ENCODE results near the gene UPK2.
A peak's percentile ranks its signal among the peaks of the same experiment; 100 is the strongest.

The UPK2 gene

GRCh38 chr11:118927554-118928100 lies 28.5 kb upstream of the UPK2 start:
- peaks cover 15% of the 10 kb centered on the region for H3K4me1 ChIP-seq (ENCODE audit: insufficient read depth, insufficient read length)
- peak overlapping the region; percentile 77 for H3K4me3 ChIP-seq (ENCODE audit: insufficient read length, low read depth)
- no peaks in the 10 kb centered on the region for H3K9me3 ChIP-seq (ENCODE audit: insufficient read depth, low read length)
- no peak for TF ChIP-seq SUZ12 (IDR thresholded peaks at IDR 0.05; ENCODE audit: extremely low read depth, insufficient read depth, insufficient read length)
- TF ChIP-seq ZNF274 (IDR thresholded peaks at IDR 0.05; ENCODE audit: low read depth, low read length): no peak
- no peak for TF ChIP-seq YY1 (IDR thresholded peaks at IDR 0.05; ENCODE audit: insufficient read depth, insufficient read length)
- H3K36me3 ChIP-seq (ENCODE audit: insufficient read depth, insufficient read length, low read length): peaks cover 10% of the 10 kb centered on the region
- H3K9ac ChIP-seq (ENCODE audit: insufficient read length, low read depth): peak overlapping the region; percentile 46
- H3K27me3 ChIP-seq (ENCODE audit: insufficient read depth, insufficient read length): peaks cover 21% of the 10 kb centered on the region
- DNase-seq (ENCODE audit: low read depth, low spot score): no peak

GRCh38 chr11:118928101-118928869 lies 27.8 kb upstream of the UPK2 start:
- peak overlapping the region; percentile 77 for H3K4me3 ChIP-seq (ENCODE audit: insufficient read length, low read depth)
- H3K27me3 ChIP-seq (ENCODE audit: insufficient read depth, insufficient read length): peaks cover 21% of the 10 kb centered on the region
- H3K9ac ChIP-seq (ENCODE audit: insufficient read length, low read depth): peak overlapping the region; percentile 82
- H3K9me3 ChIP-seq (ENCODE audit: insufficient read depth, low read length): no peaks in the 10 kb centered on the region
- DNase-seq (ENCODE audit: low read depth, low spot score): no peak
- TF ChIP-seq ZNF274 (IDR thresholded peaks at IDR 0.05; ENCODE audit: low read depth, low read length) (no peak), SUZ12 (IDR thresholded peaks at IDR 0.05; ENCODE audit: extremely low read depth, insufficient read depth, insufficient read length) (no peak), YY1 (IDR thresholded peaks at IDR 0.05; ENCODE audit: insufficient read depth, insufficient read length) (no peak)
- H3K36me3 ChIP-seq (ENCODE audit: insufficient read depth, insufficient read length, low read length): peaks cover 4% of the 10 kb centered on the region
- peaks cover 11% of the 10 kb centered on the region for H3K4me1 ChIP-seq (ENCODE audit: insufficient read depth, insufficient read length)

- TF ChIP-seq ZNF274 (IDR thresholded peaks at IDR 0.05; ENCODE audit: low read depth, low read length): no peak
- no peak for TF ChIP-seq SUZ12 (IDR thresholded peaks at IDR 0.05; ENCODE audit: extremely low read depth, insufficient read depth, insufficient read length)
- TF ChIP-seq YY1 (IDR thresholded peaks at IDR 0.05; ENCODE audit: insufficient read depth, insufficient read length): no peak
- H3K9ac ChIP-seq (ENCODE audit: insufficient read length, low read depth): peak overlapping the region; percentile 82
- no peaks in the 10 kb centered on the region for H3K36me3 ChIP-seq (ENCODE audit: insufficient read depth, insufficient read length, low read length)
- H3K9me3 ChIP-seq (ENCODE audit: insufficient read depth, low read length): no peaks in the 10 kb centered on the region
- peak overlapping the region; percentile 77 for H3K4me3 ChIP-seq (ENCODE audit: insufficient read length, low read depth)
- H3K27me3 ChIP-seq (ENCODE audit: insufficient read depth, insufficient read length): peaks cover 21% of the 10 kb centered on the region
- DNase-seq (ENCODE audit: low read depth, low spot score): no peak
- H3K4me1 ChIP-seq (ENCODE audit: insufficient read depth, insufficient read length): peaks cover 8% of the 10 kb centered on the region
Measured at GRCh38 chr11:118928870-118929500, 27.1 kb upstream of the UPK2 start.

GRCh38 chr11:118929501-118930093 lies 26.5 kb upstream of the UPK2 start:
- DNase-seq (ENCODE audit: low read depth, low spot score): no peak
- Histone ChIP-seq H3K9ac (ENCODE audit: insufficient read length, low read depth) (peak overlapping the region; percentile 68), H3K27me3 (ENCODE audit: insufficient read depth, insufficient read length) (peaks cover 21% of the 10 kb centered on the region), H3K4me1 (ENCODE audit: insufficient read depth, insufficient read length) (peaks cover 8% of the 10 kb centered on the region), H3K4me3 (ENCODE audit: insufficient read length, low read depth) (peak overlapping the region; percentile 69), H3K9me3 (ENCODE audit: insufficient read depth, low read length) (no peaks in the 10 kb centered on the region), H3K36me3 (ENCODE audit: insufficient read depth, insufficient read length, low read length) (no peaks in the 10 kb centered on the region)
- TF ChIP-seq YY1 (IDR thresholded peaks at IDR 0.05; ENCODE audit: insufficient read depth, insufficient read length): no peak
- no peak for TF ChIP-seq ZNF274 (IDR thresholded peaks at IDR 0.05; ENCODE audit: low read depth, low read length)

GRCh38 chr11:118930094-118930712 lies 25.9 kb upstream of the UPK2 start:
- Histone ChIP-seq H3K9ac (ENCODE audit: insufficient read length, low read depth) (peak overlapping the region; percentile 68), H3K4me3 (ENCODE audit: insufficient read length, low read depth) (peak overlapping the region; percentile 69), H3K36me3 (ENCODE audit: insufficient read depth, insufficient read length, low read length) (no peaks in the 10 kb centered on the region), H3K4me1 (ENCODE audit: insufficient read depth, insufficient read length) (peaks cover 8% of the 10 kb centered on the region), H3K9me3 (ENCODE audit: insufficient read depth, low read length) (no peaks in the 10 kb centered on the region), H3K27me3 (ENCODE audit: insufficient read depth, insufficient read length) (peaks cover 21% of the 10 kb centered on the region)
- peak; percentile 86 for DNase-seq (ENCODE audit: low read depth, low spot score)
- TF ChIP-seq SUZ12 (IDR thresholded peaks at IDR 0.05; ENCODE audit: extremely low read depth, insufficient read depth, insufficient read length): no peak
- no peak for TF ChIP-seq YY1 (IDR thresholded peaks at IDR 0.05; ENCODE audit: insufficient read depth, insufficient read length)
- no peak for TF ChIP-seq ZNF274 (IDR thresholded peaks at IDR 0.05; ENCODE audit: low read depth, low read length)

- H3K4me3 ChIP-seq (ENCODE audit: insufficient read length, low read depth): no peak overlapping the region
Measured at GRCh38 chr11:118931571-118931970, 24.5 kb upstream of the UPK2 start.

More at GRCh38 chr11:118931571-118931970, 24.5 kb upstream of the UPK2 start:
- H3K27me3 ChIP-seq (ENCODE audit: insufficient read depth, insufficient read length): peaks cover 16% of the 10 kb centered on the region
- no peak overlapping the region for H3K9ac ChIP-seq (ENCODE audit: insufficient read length, low read depth)
- H3K4me1 ChIP-seq (ENCODE audit: insufficient read depth, insufficient read length): peaks cover 6% of the 10 kb centered on the region
- H3K9me3 ChIP-seq (ENCODE audit: insufficient read depth, low read length): no peaks in the 10 kb centered on the region
- no peaks in the 10 kb centered on the region for H3K36me3 ChIP-seq (ENCODE audit: insufficient read depth, insufficient read length, low read length)
- no peak for DNase-seq (ENCODE audit: low read depth, low spot score)
- no peak for TF ChIP-seq ZNF274 (IDR thresholded peaks at IDR 0.05; ENCODE audit: low read depth, low read length)
- no peak for TF ChIP-seq YY1 (IDR thresholded peaks at IDR 0.05; ENCODE audit: insufficient read depth, insufficient read length)
- no peak for TF ChIP-seq SUZ12 (IDR thresholded peaks at IDR 0.05; ENCODE audit: extremely low read depth, insufficient read depth, insufficient read length)
